Ascending aorta (tissue), 2 donors: ENCODE results near the gene FBXO44. TPM values are rescaled to one million over a fixed set of nuclear protein-coding genes. Genes with fewer than 3 reads are reported as not detected.

Source experiments
- DNase-seq, 2 donors: peaks; one replicate each; pipeline ENCODE4 v3.0.0-alpha.2; 2019; ENCODE audit warnings: low spot score in 2 of 2
- H3K27ac ChIP-seq, 2 donors: fragments of 200-600 bp; sonication (generic); one replicate each; pipeline ENCODE4 v1.5.1; 2016 to 2017; ENCODE audit warnings: mild to moderate bottlenecking in 1 of 2
- H3K27me3 ChIP-seq: fragments of 200-600 bp; sonication (generic); one replicate; pipeline ENCODE4 v1.5.1; 2017
- H3K36me3 ChIP-seq, 2 donors: fragments of 200-600 bp; sonication (generic); one replicate each; pipeline ENCODE4 v1.5.1; 2016
- H3K4me1 ChIP-seq, 2 donors: fragments of 200-600 bp; sonication (generic); one replicate each; pipeline ENCODE4 v1.5.1; 2016 to 2017; ENCODE audit warnings: mild to moderate bottlenecking in 1 of 2
- H3K4me3 ChIP-seq, 2 donors: fragments of 200-600 bp; sonication (generic); one replicate each; pipeline ENCODE4 v1.5.1; 2016 to 2017; ENCODE audit warnings: mild to moderate bottlenecking in 1 of 2
- H3K9me3 ChIP-seq, 2 donors: fragments of 200-600 bp; sonication (generic); one replicate each; pipeline ENCODE4 v1.5.1; 2016
- CTCF ChIP-seq, 3 experiments: fragments of 200-600 bp in 2 of 3; fragments of 450-650 bp in 1 of 3; sonication (generic) in 2 of 3; IDR thresholded peaks; one replicate each; pipeline ENCODE4 v1.5.1; 2016 to 2019; ENCODE audit warnings: antibody characterized with exemption in 3 of 3, mild to moderate bottlenecking in 1 of 3, moderate library complexity in 1 of 3
- intact Hi-C: fragments of 100-400 bp; cut with DNase I; formaldehyde crosslinking; loops from one replicate; pipeline ENCODE4 v1.15.1; 2023
- total RNA-seq: library from RNA; depleted of rRNA; stranded (reverse); fragments of >200 nt; gene quantifications from one replicate; pipeline ENCODE4 v1.1.0, GENCODE V29; 2016

Gene FBXO44
- total RNA-seq, 1 donor from 2014 or later: 62.7 TPM

GRCh38 chr1:11620924-11621323 lies 33.8 kb upstream of the FBXO44 start:
- H3K4me3 ChIP-seq: no peak overlapping the region
- H3K27me3 ChIP-seq: no peaks in the 10 kb centered on the region
- H3K4me1 ChIP-seq: no peaks in the 10 kb centered on the region
- intact Hi-C loops: no loop called here
- H3K27ac ChIP-seq: no peak overlapping the region
- H3K9me3 ChIP-seq: no peaks in the 10 kb centered on the region
- no peak for DNase-seq
- H3K36me3 ChIP-seq: no peaks in the 10 kb centered on the region
- TF ChIP-seq CTCF (IDR thresholded peaks at IDR 0.05): no peak

- intact Hi-C loops: no loop called here
- no peak for TF ChIP-seq CTCF (IDR thresholded peaks at IDR 0.05)
- Histone ChIP-seq H3K27me3 (no peaks in the 10 kb centered on the region), H3K9me3 (no peaks in the 10 kb centered on the region), H3K4me1 (no peaks in the 10 kb centered on the region), H3K4me3 (no peak overlapping the region), H3K36me3 (no peaks in the 10 kb centered on the region), H3K27ac (no peak overlapping the region)
- no peak for DNase-seq
Measured at GRCh38 chr1:11622398-11622797, 32.3 kb upstream of the FBXO44 start.

GRCh38 chr1:11623702-11624101 lies 31.0 kb upstream of the FBXO44 start:
- H3K4me1 ChIP-seq: no peaks in the 10 kb centered on the region
- intact Hi-C loops: no loop called here
- no peaks in the 10 kb centered on the region for H3K36me3 ChIP-seq
- no peaks in the 10 kb centered on the region for H3K9me3 ChIP-seq
- TF ChIP-seq CTCF (IDR thresholded peaks at IDR 0.05): no peak
- H3K27ac ChIP-seq: no peak overlapping the region
- no peak overlapping the region for H3K4me3 ChIP-seq
- H3K27me3 ChIP-seq: no peaks in the 10 kb centered on the region
- DNase-seq: no peak

- Histone ChIP-seq H3K36me3 (no peaks in the 10 kb centered on the region), H3K4me3 (no peak overlapping the region), H3K27ac (no peak overlapping the region), H3K27me3 (no peaks in the 10 kb centered on the region), H3K9me3 (no peaks in the 10 kb centered on the region), H3K4me1 (no peaks in the 10 kb centered on the region)
- no peak for TF ChIP-seq CTCF (IDR thresholded peaks at IDR 0.05)
- intact Hi-C loops: no loop called here
- no peak for DNase-seq
Measured at GRCh38 chr1:11626551-11626950, 28.1 kb upstream of the FBXO44 start.

- TF ChIP-seq CTCF (IDR thresholded peaks at IDR 0.05): no peak
- DNase-seq: no peak
- Histone ChIP-seq H3K9me3 (no peaks in the 10 kb centered on the region), H3K27me3 (no peaks in the 10 kb centered on the region), H3K36me3 (no peaks in the 10 kb centered on the region), H3K27ac (no peak overlapping the region), H3K4me1 (no peaks in the 10 kb centered on the region), H3K4me3 (no peak overlapping the region)
- intact Hi-C loops: no loop called here
Measured at GRCh38 chr1:11628767-11629166, 25.9 kb upstream of the FBXO44 start.
